ENCODE results near the gene ITGA8. TPM values are rescaled to one million over a fixed set of nuclear protein-coding genes. Genes with fewer than 3 reads are reported as not detected.

ITGA8 gene
- polyA plus RNA-seq, 3 donors = not detected

DNA sequence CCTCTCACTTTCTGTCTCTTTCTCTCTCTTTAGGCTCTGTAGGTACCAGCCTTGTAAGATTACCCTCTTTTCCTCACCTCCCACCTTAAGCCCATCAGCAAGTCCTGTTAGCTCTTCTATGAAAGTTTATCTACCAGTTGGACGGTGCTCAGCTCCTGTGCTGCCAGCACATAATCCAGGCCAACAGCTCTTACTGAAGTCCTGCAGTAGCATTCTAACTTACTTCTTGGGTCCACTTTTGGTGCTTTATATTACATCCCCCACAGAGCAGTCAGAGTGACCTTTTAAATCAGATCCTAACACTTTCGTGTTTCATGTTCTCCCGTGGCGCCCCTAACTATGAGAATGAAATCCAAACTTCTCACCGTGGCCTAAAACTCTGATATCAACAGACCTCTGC is 38.9 kb upstream of the ITGA8 start:
- H4K20me1 ChIP-seq (ENCODE audit: insufficient read depth, low read length) = no peaks in the 10 kb centered on the region
- H3K4me1 ChIP-seq (ENCODE audit: control insufficient read depth in 1 of 2, insufficient read depth in 2 of 2, low read length in 2 of 2) = no peaks in the 10 kb centered on the region
- H2AFZ ChIP-seq (ENCODE audit: insufficient read depth, low read depth, low read length, poor library complexity, severe bottlenecking) = no peak overlapping the region
- no peak overlapping the region for H3K4me3 Mint-ChIP-seq
- no peak overlapping the region for H3K27ac ChIP-seq (ENCODE audit: low read depth in 1 of 2, low read length in 2 of 2)
- H3K36me3 ChIP-seq (replicated peaks in 1 of 2; ENCODE audit: control insufficient read depth in 1 of 2, insufficient read depth in 2 of 2, low read length in 2 of 2) = no peaks in the 10 kb centered on the region
- H3K4me3 ChIP-seq (replicated peaks in 1 of 3; ENCODE audit: low read depth in 2 of 3, low read length in 3 of 3) = no peak overlapping the region
- peaks cover 2 to 9% (median 5%) of the 10 kb centered on the region in 7 donors for H3K9me3 Mint-ChIP-seq
- no peak overlapping the region for H3K27ac Mint-ChIP-seq
- H3K27me3 ChIP-seq (ENCODE audit: control insufficient read depth in 2 of 2, insufficient read depth in 2 of 2, low read length in 2 of 2) = no peaks in the 10 kb centered on the region
- no peak overlapping the region for H3K4me2 ChIP-seq (replicated peaks; ENCODE audit: extremely low read depth, low read length, poor library complexity, severe bottlenecking)
- WGBS (ENCODE audit: insufficient coverage) = 90% methylated on average over 2 of the region's 5 CpGs
- no peak for DNase-seq
- TF ChIP-seq CTCF (IDR thresholded peaks at IDR 0.05) = no peak
- H3K9me3 ChIP-seq (replicated peaks in 1 of 2; ENCODE audit: control insufficient read depth in 1 of 2, insufficient read depth in 1 of 2, low read length in 2 of 2) = no peaks in the 10 kb centered on the region
- H3K9ac ChIP-seq (ENCODE audit: insufficient read depth, low read length, poor library complexity, severe bottlenecking) = no peak overlapping the region
- H3K27me3 Mint-ChIP-seq (ENCODE audit: low read depth in 3 of 3) = peaks cover 0 to 10% (median 6%) of the 10 kb centered on the region in 3 donors
- H3K4me1 Mint-ChIP-seq = no peaks in the 10 kb centered on the region
- intact Hi-C loops (cut with micrococcal nuclease) = no loop called here
- no peaks in the 10 kb centered on the region for H3K79me2 ChIP-seq (ENCODE audit: insufficient read depth, low read length)
- H3K36me3 Mint-ChIP-seq = no peaks in the 10 kb centered on the region

GRCh38 chr10:15754937-15755336 is 35.2 kb upstream of the ITGA8 start:
- Histone ChIP-seq H3K4me2 (replicated peaks; ENCODE audit: extremely low read depth, low read length, poor library complexity, severe bottlenecking) (no peak overlapping the region), H3K4me1 (ENCODE audit: control insufficient read depth in 1 of 2, insufficient read depth in 2 of 2, low read length in 2 of 2) (no peaks in the 10 kb centered on the region), H3K27ac (ENCODE audit: low read depth in 1 of 2, low read length in 2 of 2) (no peak overlapping the region), H3K36me3 (replicated peaks in 1 of 2; ENCODE audit: control insufficient read depth in 1 of 2, insufficient read depth in 2 of 2, low read length in 2 of 2) (no peaks in the 10 kb centered on the region), H2AFZ (ENCODE audit: insufficient read depth, low read depth, low read length, poor library complexity, severe bottlenecking) (no peak overlapping the region), H3K79me2 (ENCODE audit: insufficient read depth, low read length) (no peaks in the 10 kb centered on the region), H3K9ac (ENCODE audit: insufficient read depth, low read length, poor library complexity, severe bottlenecking) (no peak overlapping the region), H3K9me3 (replicated peaks in 1 of 2; ENCODE audit: control insufficient read depth in 1 of 2, insufficient read depth in 1 of 2, low read length in 2 of 2) (no peaks in the 10 kb centered on the region), H4K20me1 (ENCODE audit: insufficient read depth, low read length) (no peaks in the 10 kb centered on the region), H3K27me3 (ENCODE audit: control insufficient read depth in 2 of 2, insufficient read depth in 2 of 2, low read length in 2 of 2) (no peaks in the 10 kb centered on the region), H3K4me3 (replicated peaks in 1 of 3; ENCODE audit: low read depth in 2 of 3, low read length in 3 of 3) (no peak overlapping the region)
- no CpG with 5 or more reads among the region's 2 CpGs for WGBS (ENCODE audit: insufficient coverage)
- intact Hi-C loops (cut with micrococcal nuclease) = no loop called here
- H3K9me3 Mint-ChIP-seq = peaks cover 0 to 1% (median 0%) of the 10 kb centered on the region in 7 donors
- H3K36me3 Mint-ChIP-seq = no peaks in the 10 kb centered on the region
- DNase-seq = no peak
- H3K27me3 Mint-ChIP-seq (ENCODE audit: low read depth in 3 of 3) = peaks cover 0 to 8% (median 7%) of the 10 kb centered on the region in 3 donors
- H3K4me3 Mint-ChIP-seq = no peak overlapping the region
- TF ChIP-seq CTCF (IDR thresholded peaks at IDR 0.05) = no peak
- no peak overlapping the region for H3K27ac Mint-ChIP-seq
- no peaks in the 10 kb centered on the region for H3K4me1 Mint-ChIP-seq
